WTC11 (cell line): ENCODE results near the gene CRYGN. TPM values are rescaled to one million over a fixed set of nuclear protein-coding genes. Genes with fewer than 3 reads are reported as not detected.

Experiments
- ATAC-seq: fragments of 200-7000 bp; cut with Tn5 transposase; 2 replicates; pipeline ENCODE4 v1.10.0; 2021; ENCODE audit warnings: mild to moderate bottlenecking, moderate library complexity
- CTCF ChIA-PET: fragments of 300-600 bp; sonication (Branson Sonifier 250); formaldehyde crosslinking; loops from one replicate; lab custom pipeline; 2021; ENCODE audit warnings: antibody characterized with exemption; lab: Charles Lee
- POLR2A ChIA-PET: fragments of 350-600 bp; sonication (Branson Sonifier 250); formaldehyde crosslinking; loops from one replicate; lab custom pipeline; 2021; ENCODE audit warnings: antibody characterized with exemption; lab: Charles Lee
- DNase-seq: peaks from one replicate; pipeline ENCODE4 v3.0.0; 2021; ENCODE audit warnings: low spot score
- H3K27ac Mint-ChIP-seq: 2 replicates; pipeline ENCODE4 v1.8.0; 2021; ENCODE audit warnings: mixed read lengths
- H3K27me3 Mint-ChIP-seq: 2 replicates; pipeline ENCODE4 v1.8.0; 2021; ENCODE audit warnings: low read depth, mild to moderate bottlenecking, moderate library complexity, mixed read lengths
- H3K36me3 Mint-ChIP-seq: 2 replicates; pipeline ENCODE4 v1.8.0; 2021; ENCODE audit warnings: mixed read lengths
- H3K4me1 Mint-ChIP-seq: 2 replicates; pipeline ENCODE4 v1.8.0; 2022; ENCODE audit warnings: mixed read lengths
- H3K4me3 Mint-ChIP-seq: 2 replicates; pipeline ENCODE4 v1.8.0; 2021; ENCODE audit warnings: mild to moderate bottlenecking, moderate library complexity, mixed read lengths
- H3K9me3 Mint-ChIP-seq: 2 replicates; pipeline ENCODE4 v1.8.0; 2021; ENCODE audit warnings: mixed read lengths
- CBFB ChIP-seq: sonication (generic); formaldehyde crosslinking; IDR thresholded peaks from 2 replicates; pipeline ENCODE4 v1.8.1; 2022; ENCODE audit warnings: mild to moderate bottlenecking, low read depth, missing genetic modification reagents
- CREB1 ChIP-seq: sonication (generic); formaldehyde crosslinking; IDR thresholded peaks from 2 replicates; pipeline ENCODE4 v1.8.0; 2023; ENCODE audit warnings: mild to moderate bottlenecking, missing genetic modification reagents
- CREM ChIP-seq: sonication (generic); formaldehyde crosslinking; IDR thresholded peaks from 2 replicates; pipeline ENCODE4 v1.8.1; 2022; ENCODE audit warnings: mild to moderate bottlenecking, missing genetic modification reagents, moderate library complexity
- ESRRA ChIP-seq: sonication (generic); formaldehyde crosslinking; IDR thresholded peaks from 2 replicates; pipeline ENCODE4 v1.8.1; 2022; ENCODE audit warnings: mild to moderate bottlenecking, missing genetic modification reagents, borderline replicate concordance
- GABPB1 ChIP-seq: sonication (generic); formaldehyde crosslinking; IDR thresholded peaks from 2 replicates; pipeline ENCODE4 v1.8.1; 2023; ENCODE audit warnings: mild to moderate bottlenecking, missing genetic modification reagents
- KAT7 ChIP-seq: sonication (generic); formaldehyde crosslinking; IDR thresholded peaks from 2 replicates; pipeline ENCODE4 v1.8.1; 2023; ENCODE audit warnings: missing genetic modification reagents, mild to moderate bottlenecking, borderline replicate concordance
- MYBL2 ChIP-seq: sonication (generic); formaldehyde crosslinking; IDR thresholded peaks from 2 replicates; pipeline ENCODE4 v1.8.1; 2023; ENCODE audit warnings: mild to moderate bottlenecking, moderate library complexity, missing genetic modification reagents
- NFE2L1 ChIP-seq: sonication (generic); formaldehyde crosslinking; IDR thresholded peaks from 2 replicates; pipeline ENCODE4 v1.8.1; 2023; ENCODE audit warnings: missing genetic modification reagents
- RORB ChIP-seq: fragments of 250-450 bp; sonication (Bioruptor Pico); IDR thresholded peaks from 2 replicates; pipeline ENCODE4 v1.9.0; 2021; ENCODE audit warnings: mild to moderate bottlenecking
- ZNF232 ChIP-seq: sonication (generic); formaldehyde crosslinking; IDR thresholded peaks from 2 replicates; pipeline ENCODE4 v1.8.0; 2022; ENCODE audit warnings: mild to moderate bottlenecking, missing genetic modification reagents
- ZNF317 ChIP-seq: sonication (generic); formaldehyde crosslinking; IDR thresholded peaks from 2 replicates; pipeline ENCODE4 v1.8.1; 2023; ENCODE audit warnings: low read depth, mild to moderate bottlenecking, moderate library complexity, missing genetic modification reagents, borderline replicate concordance
- ZNF416 ChIP-seq: fragments of 250-450 bp; sonication (Bioruptor Pico); IDR thresholded peaks from 2 replicates; pipeline ENCODE4 v1.9.0; 2021; ENCODE audit warnings: mild to moderate bottlenecking, inconsistent platforms
- total RNA-seq: library from RNA; stranded (reverse); gene quantifications from 3 replicates; pipeline ENCODE4 v1.2.3, GENCODE V29; 2021
- TF ChIP-seq, protein P1 (sequence below): sonication (generic); formaldehyde crosslinking; IDR thresholded peaks from 2 replicates; pipeline ENCODE4 v1.8.1; 2023; ENCODE audit warnings: mild to moderate bottlenecking, missing genetic modification reagents
- TF ChIP-seq, protein P2 (sequence below): sonication (generic); formaldehyde crosslinking; IDR thresholded peaks from 2 replicates; pipeline ENCODE4 v1.8.1; 2023; ENCODE audit warnings: mild to moderate bottlenecking, missing genetic modification reagents
- TF ChIP-seq, protein P3 (sequence below): sonication (generic); formaldehyde crosslinking; IDR thresholded peaks from 2 replicates; pipeline ENCODE4 v1.8.0; 2023; ENCODE audit warnings: missing genetic modification reagents, mild to moderate bottlenecking, borderline replicate concordance
- TF ChIP-seq, protein P4 (sequence below): sonication (generic); formaldehyde crosslinking; IDR thresholded peaks from 2 replicates; pipeline ENCODE4 v1.8.0; 2022; ENCODE audit warnings: mild to moderate bottlenecking, missing genetic modification reagents
- TF ChIP-seq, protein P5 (sequence below): sonication (generic); formaldehyde crosslinking; IDR thresholded peaks from 2 replicates; pipeline ENCODE4 v1.8.0; 2022; ENCODE audit warnings: missing genetic modification reagents
- TF ChIP-seq, protein P6 (sequence below): sonication (generic); formaldehyde crosslinking; IDR thresholded peaks from 2 replicates; pipeline ENCODE4 v1.8.1; 2023; ENCODE audit warnings: mild to moderate bottlenecking, moderate library complexity, missing genetic modification reagents
- TF ChIP-seq, protein P7 (sequence below): fragments of 250-450 bp; sonication (Bioruptor Pico); conservative IDR thresholded peaks from 2 replicates; pipeline ENCODE4 v1.9.0; 2021; ENCODE audit warnings: mild to moderate bottlenecking

Gene CRYGN
- total RNA-seq, 1 experiment from 2014 or later, result 1.5 TPM

DNA sequence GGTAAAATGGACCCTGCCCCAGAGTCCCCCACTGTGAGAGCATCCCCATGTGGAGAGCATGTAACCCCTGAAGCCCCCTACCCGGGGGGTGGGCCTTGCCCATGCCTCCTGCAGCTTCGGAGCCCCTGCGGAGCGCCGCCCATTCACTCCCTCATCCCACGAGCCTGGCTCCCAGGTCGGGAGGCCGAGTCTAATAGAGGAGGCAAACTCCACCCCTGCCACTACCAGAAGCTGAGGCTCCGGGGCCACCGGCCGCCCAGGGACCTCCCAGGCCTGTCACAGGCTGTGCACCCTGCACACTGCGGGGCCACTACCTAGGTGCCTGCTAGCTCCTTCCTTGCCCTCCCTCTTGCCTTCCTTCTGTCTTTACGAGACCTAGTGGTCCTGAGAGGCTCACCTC is 47.5 kb downstream of the CRYGN start:
- no peak for TF ChIP-seq RORB (CRISPR knock-in tag)
- no peak for TF ChIP-seq ZNF232 (CRISPR knock-in tag)
- TF ChIP-seq CREM (CRISPR knock-in tag), result no peak
- TF ChIP-seq, protein P1, sequence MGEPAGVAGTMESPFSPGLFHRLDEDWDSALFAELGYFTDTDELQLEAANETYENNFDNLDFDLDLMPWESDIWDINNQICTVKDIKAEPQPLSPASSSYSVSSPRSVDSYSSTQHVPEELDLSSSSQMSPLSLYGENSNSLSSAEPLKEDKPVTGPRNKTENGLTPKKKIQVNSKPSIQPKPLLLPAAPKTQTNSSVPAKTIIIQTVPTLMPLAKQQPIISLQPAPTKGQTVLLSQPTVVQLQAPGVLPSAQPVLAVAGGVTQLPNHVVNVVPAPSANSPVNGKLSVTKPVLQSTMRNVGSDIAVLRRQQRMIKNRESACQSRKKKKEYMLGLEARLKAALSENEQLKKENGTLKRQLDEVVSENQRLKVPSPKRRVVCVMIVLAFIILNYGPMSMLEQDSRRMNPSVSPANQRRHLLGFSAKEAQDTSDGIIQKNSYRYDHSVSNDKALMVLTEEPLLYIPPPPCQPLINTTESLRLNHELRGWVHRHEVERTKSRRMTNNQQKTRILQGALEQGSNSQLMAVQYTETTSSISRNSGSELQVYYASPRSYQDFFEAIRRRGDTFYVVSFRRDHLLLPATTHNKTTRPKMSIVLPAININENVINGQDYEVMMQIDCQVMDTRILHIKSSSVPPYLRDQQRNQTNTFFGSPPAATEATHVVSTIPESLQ (CRISPR knock-in tag), result no peak
- TF ChIP-seq, protein P2, sequence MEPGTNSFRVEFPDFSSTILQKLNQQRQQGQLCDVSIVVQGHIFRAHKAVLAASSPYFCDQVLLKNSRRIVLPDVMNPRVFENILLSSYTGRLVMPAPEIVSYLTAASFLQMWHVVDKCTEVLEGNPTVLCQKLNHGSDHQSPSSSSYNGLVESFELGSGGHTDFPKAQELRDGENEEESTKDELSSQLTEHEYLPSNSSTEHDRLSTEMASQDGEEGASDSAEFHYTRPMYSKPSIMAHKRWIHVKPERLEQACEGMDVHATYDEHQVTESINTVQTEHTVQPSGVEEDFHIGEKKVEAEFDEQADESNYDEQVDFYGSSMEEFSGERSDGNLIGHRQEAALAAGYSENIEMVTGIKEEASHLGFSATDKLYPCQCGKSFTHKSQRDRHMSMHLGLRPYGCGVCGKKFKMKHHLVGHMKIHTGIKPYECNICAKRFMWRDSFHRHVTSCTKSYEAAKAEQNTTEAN, result no peak
- TF ChIP-seq CREB1 (CRISPR knock-in tag), result no peak
- TF ChIP-seq, protein P3, sequence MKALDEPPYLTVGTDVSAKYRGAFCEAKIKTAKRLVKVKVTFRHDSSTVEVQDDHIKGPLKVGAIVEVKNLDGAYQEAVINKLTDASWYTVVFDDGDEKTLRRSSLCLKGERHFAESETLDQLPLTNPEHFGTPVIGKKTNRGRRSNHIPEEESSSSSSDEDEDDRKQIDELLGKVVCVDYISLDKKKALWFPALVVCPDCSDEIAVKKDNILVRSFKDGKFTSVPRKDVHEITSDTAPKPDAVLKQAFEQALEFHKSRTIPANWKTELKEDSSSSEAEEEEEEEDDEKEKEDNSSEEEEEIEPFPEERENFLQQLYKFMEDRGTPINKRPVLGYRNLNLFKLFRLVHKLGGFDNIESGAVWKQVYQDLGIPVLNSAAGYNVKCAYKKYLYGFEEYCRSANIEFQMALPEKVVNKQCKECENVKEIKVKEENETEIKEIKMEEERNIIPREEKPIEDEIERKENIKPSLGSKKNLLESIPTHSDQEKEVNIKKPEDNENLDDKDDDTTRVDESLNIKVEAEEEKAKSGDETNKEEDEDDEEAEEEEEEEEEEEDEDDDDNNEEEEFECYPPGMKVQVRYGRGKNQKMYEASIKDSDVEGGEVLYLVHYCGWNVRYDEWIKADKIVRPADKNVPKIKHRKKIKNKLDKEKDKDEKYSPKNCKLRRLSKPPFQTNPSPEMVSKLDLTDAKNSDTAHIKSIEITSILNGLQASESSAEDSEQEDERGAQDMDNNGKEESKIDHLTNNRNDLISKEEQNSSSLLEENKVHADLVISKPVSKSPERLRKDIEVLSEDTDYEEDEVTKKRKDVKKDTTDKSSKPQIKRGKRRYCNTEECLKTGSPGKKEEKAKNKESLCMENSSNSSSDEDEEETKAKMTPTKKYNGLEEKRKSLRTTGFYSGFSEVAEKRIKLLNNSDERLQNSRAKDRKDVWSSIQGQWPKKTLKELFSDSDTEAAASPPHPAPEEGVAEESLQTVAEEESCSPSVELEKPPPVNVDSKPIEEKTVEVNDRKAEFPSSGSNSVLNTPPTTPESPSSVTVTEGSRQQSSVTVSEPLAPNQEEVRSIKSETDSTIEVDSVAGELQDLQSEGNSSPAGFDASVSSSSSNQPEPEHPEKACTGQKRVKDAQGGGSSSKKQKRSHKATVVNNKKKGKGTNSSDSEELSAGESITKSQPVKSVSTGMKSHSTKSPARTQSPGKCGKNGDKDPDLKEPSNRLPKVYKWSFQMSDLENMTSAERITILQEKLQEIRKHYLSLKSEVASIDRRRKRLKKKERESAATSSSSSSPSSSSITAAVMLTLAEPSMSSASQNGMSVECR, result no peak
- TF ChIP-seq, protein P4, sequence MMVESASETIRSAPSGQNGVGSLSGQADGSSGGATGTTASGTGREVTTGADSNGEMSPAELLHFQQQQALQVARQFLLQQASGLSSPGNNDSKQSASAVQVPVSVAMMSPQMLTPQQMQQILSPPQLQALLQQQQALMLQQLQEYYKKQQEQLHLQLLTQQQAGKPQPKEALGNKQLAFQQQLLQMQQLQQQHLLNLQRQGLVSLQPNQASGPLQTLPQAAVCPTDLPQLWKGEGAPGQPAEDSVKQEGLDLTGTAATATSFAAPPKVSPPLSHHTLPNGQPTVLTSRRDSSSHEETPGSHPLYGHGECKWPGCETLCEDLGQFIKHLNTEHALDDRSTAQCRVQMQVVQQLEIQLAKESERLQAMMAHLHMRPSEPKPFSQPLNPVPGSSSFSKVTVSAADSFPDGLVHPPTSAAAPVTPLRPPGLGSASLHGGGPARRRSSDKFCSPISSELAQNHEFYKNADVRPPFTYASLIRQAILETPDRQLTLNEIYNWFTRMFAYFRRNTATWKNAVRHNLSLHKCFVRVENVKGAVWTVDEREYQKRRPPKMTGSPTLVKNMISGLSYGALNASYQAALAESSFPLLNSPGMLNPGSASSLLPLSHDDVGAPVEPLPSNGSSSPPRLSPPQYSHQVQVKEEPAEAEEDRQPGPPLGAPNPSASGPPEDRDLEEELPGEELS (CRISPR knock-in tag), result no peak
- TF ChIP-seq MYBL2 (CRISPR knock-in tag), result no peak
- TF ChIP-seq, protein P5, sequence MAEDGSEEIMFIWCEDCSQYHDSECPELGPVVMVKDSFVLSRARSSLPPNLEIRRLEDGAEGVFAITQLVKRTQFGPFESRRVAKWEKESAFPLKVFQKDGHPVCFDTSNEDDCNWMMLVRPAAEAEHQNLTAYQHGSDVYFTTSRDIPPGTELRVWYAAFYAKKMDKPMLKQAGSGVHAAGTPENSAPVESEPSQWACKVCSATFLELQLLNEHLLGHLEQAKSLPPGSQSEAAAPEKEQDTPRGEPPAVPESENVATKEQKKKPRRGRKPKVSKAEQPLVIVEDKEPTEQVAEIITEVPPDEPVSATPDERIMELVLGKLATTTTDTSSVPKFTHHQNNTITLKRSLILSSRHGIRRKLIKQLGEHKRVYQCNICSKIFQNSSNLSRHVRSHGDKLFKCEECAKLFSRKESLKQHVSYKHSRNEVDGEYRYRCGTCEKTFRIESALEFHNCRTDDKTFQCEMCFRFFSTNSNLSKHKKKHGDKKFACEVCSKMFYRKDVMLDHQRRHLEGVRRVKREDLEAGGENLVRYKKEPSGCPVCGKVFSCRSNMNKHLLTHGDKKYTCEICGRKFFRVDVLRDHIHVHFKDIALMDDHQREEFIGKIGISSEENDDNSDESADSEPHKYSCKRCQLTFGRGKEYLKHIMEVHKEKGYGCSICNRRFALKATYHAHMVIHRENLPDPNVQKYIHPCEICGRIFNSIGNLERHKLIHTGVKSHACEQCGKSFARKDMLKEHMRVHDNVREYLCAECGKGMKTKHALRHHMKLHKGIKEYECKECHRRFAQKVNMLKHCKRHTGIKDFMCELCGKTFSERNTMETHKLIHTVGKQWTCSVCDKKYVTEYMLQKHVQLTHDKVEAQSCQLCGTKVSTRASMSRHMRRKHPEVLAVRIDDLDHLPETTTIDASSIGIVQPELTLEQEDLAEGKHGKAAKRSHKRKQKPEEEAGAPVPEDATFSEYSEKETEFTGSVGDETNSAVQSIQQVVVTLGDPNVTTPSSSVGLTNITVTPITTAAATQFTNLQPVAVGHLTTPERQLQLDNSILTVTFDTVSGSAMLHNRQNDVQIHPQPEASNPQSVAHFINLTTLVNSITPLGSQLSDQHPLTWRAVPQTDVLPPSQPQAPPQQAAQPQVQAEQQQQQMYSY (CRISPR knock-in tag), result no peak
- Mint-ChIP-seq H3K9me3 (no peaks in the 10 kb centered on the region), H3K4me3 (no peak overlapping the region), H3K36me3 (no peaks in the 10 kb centered on the region), H3K27me3 (no peaks in the 10 kb centered on the region), H3K4me1 (peaks cover 9% of the 10 kb centered on the region), H3K27ac (no peak overlapping the region)
- POLR2A ChIA-PET, result no interaction called here
- DNase-seq, result no peak
- ATAC-seq, result no peak
- CTCF ChIA-PET, result no interaction called here

DNA sequence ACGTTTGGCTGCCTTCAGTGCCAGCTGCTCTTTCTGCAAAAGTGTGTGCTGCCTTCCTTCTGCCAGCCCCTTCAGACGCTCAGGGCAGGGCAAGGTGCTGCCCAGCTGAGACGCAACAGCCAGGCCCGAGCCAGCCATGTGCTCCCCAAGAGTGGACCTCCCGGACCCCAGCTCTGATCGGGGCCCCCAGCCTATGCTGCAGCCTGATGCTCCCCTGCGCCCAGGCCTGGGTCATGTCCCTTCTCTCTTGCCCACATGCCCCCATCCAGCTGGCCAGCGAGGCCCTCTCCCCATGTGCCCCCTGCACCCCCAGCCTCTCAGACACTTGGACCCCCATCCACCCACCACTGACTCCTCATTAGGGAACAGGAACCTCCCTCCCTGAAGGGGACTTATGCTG is 47.9 kb downstream of the CRYGN start:
- ATAC-seq, result no peak
- DNase-seq, result no peak
- Mint-ChIP-seq H3K9me3 (no peaks in the 10 kb centered on the region), H3K4me1 (peaks cover 9% of the 10 kb centered on the region), H3K36me3 (no peaks in the 10 kb centered on the region), H3K27me3 (no peaks in the 10 kb centered on the region), H3K4me3 (no peak overlapping the region), H3K27ac (no peak overlapping the region)
- ChIA-PET POLR2A (no interaction called here), CTCF (no interaction called here)
- no peak for TF ChIP-seq GABPB1
- TF ChIP-seq ZNF416, result no peak
- TF ChIP-seq, protein P6, sequence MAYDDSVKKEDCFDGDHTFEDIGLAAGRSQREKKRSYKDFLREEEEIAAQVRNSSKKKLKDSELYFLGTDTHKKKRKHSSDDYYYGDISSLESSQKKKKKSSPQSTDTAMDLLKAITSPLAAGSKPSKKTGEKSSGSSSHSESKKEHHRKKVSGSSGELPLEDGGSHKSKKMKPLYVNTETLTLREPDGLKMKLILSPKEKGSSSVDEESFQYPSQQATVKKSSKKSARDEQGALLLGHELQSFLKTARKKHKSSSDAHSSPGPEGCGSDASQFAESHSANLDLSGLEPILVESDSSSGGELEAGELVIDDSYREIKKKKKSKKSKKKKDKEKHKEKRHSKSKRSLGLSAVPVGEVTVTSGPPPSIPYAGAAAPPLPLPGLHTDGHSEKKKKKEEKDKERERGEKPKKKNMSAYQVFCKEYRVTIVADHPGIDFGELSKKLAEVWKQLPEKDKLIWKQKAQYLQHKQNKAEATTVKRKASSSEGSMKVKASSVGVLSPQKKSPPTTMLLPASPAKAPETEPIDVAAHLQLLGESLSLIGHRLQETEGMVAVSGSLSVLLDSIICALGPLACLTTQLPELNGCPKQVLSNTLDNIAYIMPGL, result no peak
- TF ChIP-seq CBFB, result no peak
- no peak for TF ChIP-seq NFE2L1 (CRISPR knock-in tag)
- no peak for TF ChIP-seq KAT7 (CRISPR knock-in tag)
- TF ChIP-seq ZNF317 (CRISPR knock-in tag), result no peak
- TF ChIP-seq, protein P7, sequence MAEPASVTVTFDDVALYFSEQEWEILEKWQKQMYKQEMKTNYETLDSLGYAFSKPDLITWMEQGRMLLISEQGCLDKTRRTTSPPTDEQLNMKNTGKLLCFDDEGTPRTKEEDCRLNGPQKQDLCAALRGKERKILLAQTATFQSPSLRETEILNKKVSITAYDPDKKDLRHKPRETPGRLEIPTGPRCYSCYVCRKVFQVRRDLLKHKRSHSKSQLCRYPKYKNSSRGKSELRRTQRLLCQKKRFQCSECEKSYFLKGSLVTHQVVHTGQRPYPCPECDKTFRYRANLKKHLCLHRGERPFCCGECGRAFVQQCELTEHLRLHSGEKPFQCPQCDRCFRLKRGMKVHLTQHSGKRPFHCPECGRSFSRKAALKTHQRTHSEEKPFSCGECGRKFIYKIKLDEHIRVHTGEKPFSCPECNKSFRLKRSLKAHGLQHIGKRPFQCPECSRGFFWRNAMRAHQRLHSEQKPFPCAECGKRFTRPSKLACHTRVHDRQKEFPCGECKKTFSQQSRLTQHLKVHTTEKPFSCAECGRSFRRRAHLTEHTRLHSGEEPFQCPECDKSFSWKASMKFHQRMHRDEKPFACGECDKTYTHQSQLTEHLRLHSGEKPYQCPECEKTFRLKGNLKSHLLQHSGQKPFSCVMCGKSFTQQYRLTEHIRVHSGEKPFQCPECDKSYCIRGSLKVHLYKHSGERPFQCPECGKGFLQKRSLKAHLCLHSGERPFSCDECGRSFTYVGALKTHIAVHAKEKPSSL (CRISPR knock-in tag), result no peak
- TF ChIP-seq ESRRA (CRISPR knock-in tag), result no peak
